IPS-15b (cell line): Measurements from ENCODE around the gene ZC3H4.
A peak's percentile ranks its signal among the peaks of the same experiment; 100 is the strongest.

Experiments used
- H3K27me3 ChIP-seq: one replicate; pipeline ENCODE4 v1.6.1; 2013; ENCODE audit warnings: low read length; ENCODE audit not compliant: control insufficient read depth, insufficient read depth
- H3K36me3 ChIP-seq: one replicate; pipeline ENCODE4 v1.6.1; 2013; ENCODE audit warnings: low read length; ENCODE audit not compliant: control insufficient read depth, insufficient read depth
- H3K4me1 ChIP-seq: one replicate; pipeline ENCODE4 v1.6.1; 2013; ENCODE audit warnings: mild to moderate bottlenecking, low read length; ENCODE audit not compliant: control insufficient read depth, insufficient read depth
- H3K4me3 ChIP-seq: one replicate; pipeline ENCODE4 v1.5.1; 2013; ENCODE audit warnings: low read depth, low read length
- H3K9ac ChIP-seq: one replicate; pipeline ENCODE4 v1.6.1; 2013; ENCODE audit warnings: low read depth, mild to moderate bottlenecking, low read length
- H3K9me3 ChIP-seq: one replicate; pipeline ENCODE4 v1.6.1; 2013; ENCODE audit warnings: mild to moderate bottlenecking, low read length; ENCODE audit not compliant: control insufficient read depth, insufficient read depth

Gene ZC3H4

DNA sequence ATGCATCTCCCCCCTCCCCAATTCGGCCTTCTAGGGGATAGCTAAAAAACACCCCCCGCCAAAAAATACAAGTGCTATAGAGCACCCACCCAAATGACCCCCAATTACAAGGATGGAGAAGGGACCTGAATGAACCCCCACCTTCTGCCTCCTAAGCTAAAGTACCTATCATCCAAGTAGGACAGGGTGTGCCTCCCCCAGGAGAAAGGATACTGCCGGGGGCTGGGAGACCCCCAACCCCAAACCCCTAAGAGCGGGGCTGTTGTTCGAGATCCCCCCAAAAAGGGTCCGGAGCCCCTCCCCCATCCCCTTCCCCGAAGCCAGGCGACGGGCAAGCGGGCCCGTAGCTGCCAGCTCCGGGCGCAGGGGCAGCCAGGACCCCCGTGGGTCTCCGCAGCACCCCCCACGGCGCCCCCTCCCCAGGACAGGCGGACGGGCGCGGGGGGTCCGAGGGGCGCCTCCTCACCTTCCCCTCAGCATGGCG is 1.9 kb downstream of the ZC3H4 start:
- Histone ChIP-seq H3K4me3 (peak overlapping the region; percentile 92), H3K4me1 (peaks cover 25% of the 10 kb centered on the region), H3K9ac (peak overlapping the region; percentile 99), H3K36me3 (no peaks in the 10 kb centered on the region), H3K27me3 (no peaks in the 10 kb centered on the region), H3K9me3 (no peaks in the 10 kb centered on the region)

DNA sequence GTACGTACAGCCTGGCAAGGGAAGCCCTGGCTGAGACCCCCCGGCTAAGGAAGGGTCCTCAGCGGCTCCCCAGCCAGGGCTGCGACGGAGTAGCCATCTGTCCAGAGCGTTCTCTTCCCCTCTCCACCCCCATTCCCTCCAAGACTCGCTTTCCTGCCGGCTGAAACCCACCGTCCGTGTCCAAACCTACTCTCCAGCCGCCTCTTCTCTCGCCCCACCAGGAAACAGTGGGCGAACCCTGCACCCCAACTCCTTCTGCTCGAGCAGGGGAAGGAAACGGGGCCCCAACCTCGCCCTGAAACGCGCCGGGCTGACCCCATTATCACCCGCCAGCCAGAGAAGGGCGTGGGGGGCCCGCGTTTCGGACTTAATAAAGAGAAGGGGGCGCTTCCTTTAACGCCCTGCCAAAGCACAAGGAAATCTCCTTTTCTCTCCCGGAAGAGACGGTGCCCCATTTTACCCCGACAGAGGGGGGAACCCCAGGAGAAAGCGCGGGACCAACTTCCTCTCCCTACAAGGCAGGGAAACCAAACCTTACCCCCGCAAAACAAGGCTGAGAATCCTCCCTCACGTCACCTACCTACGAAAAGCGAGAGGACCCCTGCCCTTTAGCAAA is 2.5 kb downstream of the ZC3H4 start:
- H3K4me1 ChIP-seq = peaks cover 25% of the 10 kb centered on the region
- H3K36me3 ChIP-seq = no peaks in the 10 kb centered on the region
- H3K9me3 ChIP-seq = no peaks in the 10 kb centered on the region
- H3K4me3 ChIP-seq = peak overlapping the region; percentile 92
- peak overlapping the region; percentile 99 for H3K9ac ChIP-seq
- no peaks in the 10 kb centered on the region for H3K27me3 ChIP-seq

- H3K4me3 ChIP-seq = peak overlapping the region; percentile 92
- H3K9ac ChIP-seq = peak overlapping the region; percentile 99
- H3K9me3 ChIP-seq = no peaks in the 10 kb centered on the region
- H3K27me3 ChIP-seq = no peaks in the 10 kb centered on the region
- H3K36me3 ChIP-seq = no peaks in the 10 kb centered on the region
- H3K4me1 ChIP-seq = peaks cover 29% of the 10 kb centered on the region
Observed at GRCh38 chr19:47110521-47111005, 3.0 kb downstream of the ZC3H4 start.

GRCh38 chr19:47109541-47110375 is 3.8 kb downstream of the ZC3H4 start:
- H3K9me3 ChIP-seq = no peaks in the 10 kb centered on the region
- H3K4me3 ChIP-seq = peak overlapping the region; percentile 92
- H3K4me1 ChIP-seq = peaks cover 29% of the 10 kb centered on the region
- H3K36me3 ChIP-seq = no peaks in the 10 kb centered on the region
- H3K27me3 ChIP-seq = no peaks in the 10 kb centered on the region
- peak overlapping the region; percentile 99 for H3K9ac ChIP-seq

- Histone ChIP-seq H3K4me3 (peak overlapping the region; percentile 92), H3K9ac (peak overlapping the region; percentile 99), H3K36me3 (no peaks in the 10 kb centered on the region), H3K4me1 (peaks cover 29% of the 10 kb centered on the region), H3K27me3 (no peaks in the 10 kb centered on the region), H3K9me3 (no peaks in the 10 kb centered on the region)
Observed at GRCh38 chr19:47109177-47109540, 4.4 kb downstream of the ZC3H4 start.

DNA sequence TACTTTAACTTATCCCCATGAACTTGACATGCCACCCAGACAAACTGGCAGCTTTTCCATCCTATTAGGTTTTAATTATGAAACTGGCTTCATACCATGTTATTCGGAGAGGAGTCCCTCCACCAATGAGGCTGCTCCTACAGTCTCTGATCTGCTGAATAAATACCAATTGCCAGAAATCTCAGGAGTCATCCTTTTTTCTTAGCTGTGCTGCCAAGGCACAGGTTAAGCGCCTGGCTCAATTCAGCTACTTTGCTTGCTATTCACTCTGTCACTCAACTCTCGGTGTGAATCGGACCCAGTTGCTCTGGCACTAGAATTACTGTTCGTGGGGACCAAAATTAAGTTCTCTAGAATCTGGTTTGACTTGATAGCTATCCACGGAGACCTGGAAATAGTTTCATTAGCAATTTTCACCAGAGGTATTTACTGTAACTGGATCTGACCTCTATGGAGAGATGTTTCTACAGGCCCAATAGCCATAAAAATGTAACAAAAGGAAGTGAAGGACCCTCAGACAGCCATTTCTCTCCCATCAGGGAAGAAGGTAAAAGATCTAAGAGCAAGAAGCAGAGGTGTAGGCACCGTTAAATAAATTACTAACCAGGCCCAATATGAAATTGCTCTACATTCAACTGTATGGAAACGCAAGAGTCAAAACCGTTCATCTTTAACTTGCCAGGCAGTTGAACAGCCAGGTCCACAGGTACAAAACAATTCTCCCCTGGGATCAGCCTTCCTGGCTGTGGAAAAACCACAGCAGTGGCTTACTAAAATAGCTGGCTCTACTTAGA is 5.4 kb downstream of the ZC3H4 start:
- Histone ChIP-seq H3K9ac (peak overlapping the region; percentile 17), H3K36me3 (no peaks in the 10 kb centered on the region), H3K4me1 (peaks cover 29% of the 10 kb centered on the region), H3K27me3 (no peaks in the 10 kb centered on the region), H3K4me3 (no peak overlapping the region), H3K9me3 (no peaks in the 10 kb centered on the region)

DNA sequence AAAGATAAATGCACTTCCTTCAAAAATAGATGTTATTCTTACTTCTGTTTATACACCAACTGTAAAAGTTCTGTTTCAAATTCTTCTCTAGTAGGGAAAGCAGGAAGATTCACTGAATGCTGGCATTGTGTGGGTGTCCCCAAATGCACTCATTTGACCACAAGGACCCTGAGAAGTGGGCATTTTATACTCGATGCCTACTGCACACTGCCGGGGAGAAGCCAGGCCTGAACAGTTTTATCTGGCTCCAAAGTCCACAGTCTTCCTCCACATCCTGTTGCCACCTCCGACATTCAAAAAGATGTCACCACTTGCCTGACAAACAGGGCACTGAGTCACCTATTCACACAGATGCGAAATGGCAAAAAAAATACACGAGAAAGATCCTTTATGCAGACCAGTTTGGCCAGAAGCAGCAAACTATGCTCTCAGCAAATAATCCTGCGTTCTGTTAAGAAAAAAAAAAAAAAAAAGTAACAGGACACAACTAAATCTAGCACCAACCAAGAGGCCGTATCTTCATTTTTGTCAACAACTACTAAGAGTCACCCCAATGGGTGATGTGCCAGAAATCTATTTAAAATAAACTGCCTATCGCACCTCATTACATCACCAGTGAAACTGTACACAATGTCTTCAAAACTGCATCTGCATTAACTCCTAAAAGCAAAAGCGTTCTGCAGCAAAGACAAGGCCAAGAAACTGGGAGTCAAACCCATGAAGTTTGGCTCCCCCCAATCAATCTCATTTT is 6.2 kb downstream of the ZC3H4 start:
- H3K27me3 ChIP-seq = no peaks in the 10 kb centered on the region
- no peaks in the 10 kb centered on the region for H3K9me3 ChIP-seq
- no peaks in the 10 kb centered on the region for H3K36me3 ChIP-seq
- peaks cover 32% of the 10 kb centered on the region for H3K4me1 ChIP-seq
- no peak overlapping the region for H3K4me3 ChIP-seq
- no peak overlapping the region for H3K9ac ChIP-seq

DNA sequence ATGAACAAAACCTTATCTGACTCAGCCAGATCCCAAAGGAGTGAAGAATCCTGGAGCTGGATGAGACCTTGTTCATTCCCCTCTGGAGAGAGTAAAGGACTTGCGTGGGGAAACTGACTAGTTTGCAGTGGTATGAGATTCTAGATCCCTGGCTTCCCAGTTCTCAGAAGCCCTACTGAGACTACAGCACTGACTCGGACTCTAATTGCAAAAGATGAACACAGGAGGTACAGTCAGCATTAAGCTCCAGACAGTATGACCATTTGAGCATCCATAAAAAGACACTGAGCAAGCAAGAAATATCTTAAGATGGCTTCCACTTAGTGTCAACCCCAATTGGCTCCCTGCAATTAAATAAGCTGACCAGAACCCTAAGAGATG is 6.8 kb downstream of the ZC3H4 start:
- Histone ChIP-seq H3K27me3 (no peaks in the 10 kb centered on the region), H3K9me3 (no peaks in the 10 kb centered on the region), H3K36me3 (no peaks in the 10 kb centered on the region), H3K4me1 (peaks cover 35% of the 10 kb centered on the region), H3K4me3 (no peak overlapping the region), H3K9ac (no peak overlapping the region)

DNA sequence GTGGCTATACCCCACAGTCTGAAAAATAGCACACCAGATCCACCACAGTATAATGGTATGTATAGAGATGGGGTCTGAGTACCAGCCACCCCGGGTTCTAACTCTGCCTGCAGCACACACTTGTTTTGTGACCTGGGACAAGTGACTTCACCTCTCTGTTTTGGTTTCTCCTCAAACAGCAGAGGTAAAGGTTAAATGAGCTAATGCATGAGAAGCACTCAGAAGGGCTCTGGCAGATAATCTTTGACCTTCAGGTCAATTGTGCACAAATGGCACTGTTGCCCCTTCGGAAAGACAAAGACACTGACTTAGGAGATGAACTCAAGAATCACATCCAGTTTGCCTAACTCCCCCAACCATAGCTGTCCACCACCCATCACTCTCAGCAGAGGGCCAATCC is 7.7 kb downstream of the ZC3H4 start:
- Histone ChIP-seq H3K4me3 (no peak overlapping the region), H3K27me3 (no peaks in the 10 kb centered on the region), H3K36me3 (no peaks in the 10 kb centered on the region), H3K9me3 (no peaks in the 10 kb centered on the region), H3K9ac (peak overlapping the region; percentile 8), H3K4me1 (peaks cover 35% of the 10 kb centered on the region)

DNA sequence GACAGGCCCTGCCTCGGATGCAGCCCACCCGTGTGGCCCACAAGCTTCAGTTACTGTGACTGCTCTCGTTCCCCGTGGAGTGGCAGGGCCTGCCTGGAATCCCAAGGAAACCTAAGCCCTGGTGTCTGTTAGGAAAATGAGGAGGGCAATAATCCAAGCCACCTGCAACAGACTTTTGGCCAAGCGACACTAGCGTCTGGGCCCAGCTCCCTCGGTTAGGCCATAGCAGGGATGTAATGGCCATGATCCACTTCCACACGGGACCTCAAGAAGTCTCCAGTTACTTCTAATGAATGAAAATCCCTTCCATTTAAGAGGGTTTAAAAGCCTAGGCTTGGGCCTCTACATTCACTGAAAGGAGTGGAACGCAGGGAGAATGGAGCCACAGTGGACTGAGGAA is 8.9 kb downstream of the ZC3H4 start:
- Histone ChIP-seq H3K36me3 (no peaks in the 10 kb centered on the region), H3K9me3 (no peaks in the 10 kb centered on the region), H3K27me3 (no peaks in the 10 kb centered on the region), H3K9ac (no peak overlapping the region), H3K4me1 (peaks cover 33% of the 10 kb centered on the region), H3K4me3 (no peak overlapping the region)
